ENCODE data around the gene LARP7. TPM values are rescaled to one million over a fixed set of nuclear protein-coding genes. Genes with fewer than 3 reads are reported as not detected.
"Not testable (repeated sequence)": the region's sequence is repeated elsewhere in the genome, so short reads cannot be mapped to it uniquely, and the experiment has no call there.

LARP7 gene
- total RNA-seq, 3 donors from 2014 or later (not counting 1 experiment from before 2014, with no cell fraction given): 45.7 to 55.4 (median 48.4) TPM

DNA sequence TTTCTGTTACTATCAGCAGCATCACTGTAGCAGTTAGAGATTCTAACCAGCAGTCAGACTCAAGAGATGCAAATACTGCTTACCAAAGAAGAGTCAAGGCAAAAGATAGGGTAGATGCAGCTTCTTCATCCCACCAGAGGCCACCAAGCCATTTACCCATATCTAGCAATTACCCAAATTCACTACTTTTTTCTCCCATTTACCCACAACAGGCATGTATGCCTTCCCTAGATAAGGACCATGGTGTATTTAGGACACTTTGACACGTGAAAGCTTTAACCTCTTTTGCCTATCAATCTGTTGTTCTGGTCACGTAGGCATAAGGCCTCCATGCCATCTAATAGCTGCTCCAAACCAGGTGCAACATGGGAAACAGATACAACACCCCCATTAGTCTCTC, 5.6 kb downstream of the LARP7 start:
- H3K36me3 Mint-ChIP-seq: peaks cover 9% of the 10 kb centered on the region
- ATAC-seq: no peak
- H3K9me3 ChIP-seq (ENCODE audit: control insufficient read depth, insufficient read depth, low read length): no peaks in the 10 kb centered on the region
- intact Hi-C loops (cut with micrococcal nuclease): no loop called here
- no peaks in the 10 kb centered on the region for H3K27me3 ChIP-seq (ENCODE audit: control insufficient read depth, insufficient read depth, low read length)
- H3K9me3 Mint-ChIP-seq: no peaks in the 10 kb centered on the region
- peaks cover 27 to 29% of the 10 kb centered on the region in 2 donors for H3K4me1 Mint-ChIP-seq
- 87% methylated on average over 2 of the region's 2 CpGs for WGBS (ENCODE audit: insufficient coverage)
- TF ChIP-seq, protein P1, sequence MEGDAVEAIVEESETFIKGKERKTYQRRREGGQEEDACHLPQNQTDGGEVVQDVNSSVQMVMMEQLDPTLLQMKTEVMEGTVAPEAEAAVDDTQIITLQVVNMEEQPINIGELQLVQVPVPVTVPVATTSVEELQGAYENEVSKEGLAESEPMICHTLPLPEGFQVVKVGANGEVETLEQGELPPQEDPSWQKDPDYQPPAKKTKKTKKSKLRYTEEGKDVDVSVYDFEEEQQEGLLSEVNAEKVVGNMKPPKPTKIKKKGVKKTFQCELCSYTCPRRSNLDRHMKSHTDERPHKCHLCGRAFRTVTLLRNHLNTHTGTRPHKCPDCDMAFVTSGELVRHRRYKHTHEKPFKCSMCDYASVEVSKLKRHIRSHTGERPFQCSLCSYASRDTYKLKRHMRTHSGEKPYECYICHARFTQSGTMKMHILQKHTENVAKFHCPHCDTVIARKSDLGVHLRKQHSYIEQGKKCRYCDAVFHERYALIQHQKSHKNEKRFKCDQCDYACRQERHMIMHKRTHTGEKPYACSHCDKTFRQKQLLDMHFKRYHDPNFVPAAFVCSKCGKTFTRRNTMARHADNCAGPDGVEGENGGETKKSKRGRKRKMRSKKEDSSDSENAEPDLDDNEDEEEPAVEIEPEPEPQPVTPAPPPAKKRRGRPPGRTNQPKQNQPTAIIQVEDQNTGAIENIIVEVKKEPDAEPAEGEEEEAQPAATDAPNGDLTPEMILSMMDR (IDR thresholded peaks at IDR 0.05): no peak
- H3K27me3 Mint-ChIP-seq (ENCODE audit: low read depth in 2 of 2): no peaks in the 10 kb centered on the region
- H3K4me1 ChIP-seq (ENCODE audit: control insufficient read depth, insufficient read depth, low read length): peaks cover 6% of the 10 kb centered on the region
- H3K27ac ChIP-seq (ENCODE audit: low read length): no peak overlapping the region
- H3K36me3 ChIP-seq (ENCODE audit: control insufficient read depth, insufficient read depth, low read length): peaks cover 29% of the 10 kb centered on the region
- H3K4me3 Mint-ChIP-seq: no peak overlapping the region
- H3K4me3 ChIP-seq (ENCODE audit: low read length): no peak overlapping the region
- no peak for DNase-seq
- peak overlapping the region in 1 of 2 donors; percentile 53 for H3K27ac Mint-ChIP-seq

DNA sequence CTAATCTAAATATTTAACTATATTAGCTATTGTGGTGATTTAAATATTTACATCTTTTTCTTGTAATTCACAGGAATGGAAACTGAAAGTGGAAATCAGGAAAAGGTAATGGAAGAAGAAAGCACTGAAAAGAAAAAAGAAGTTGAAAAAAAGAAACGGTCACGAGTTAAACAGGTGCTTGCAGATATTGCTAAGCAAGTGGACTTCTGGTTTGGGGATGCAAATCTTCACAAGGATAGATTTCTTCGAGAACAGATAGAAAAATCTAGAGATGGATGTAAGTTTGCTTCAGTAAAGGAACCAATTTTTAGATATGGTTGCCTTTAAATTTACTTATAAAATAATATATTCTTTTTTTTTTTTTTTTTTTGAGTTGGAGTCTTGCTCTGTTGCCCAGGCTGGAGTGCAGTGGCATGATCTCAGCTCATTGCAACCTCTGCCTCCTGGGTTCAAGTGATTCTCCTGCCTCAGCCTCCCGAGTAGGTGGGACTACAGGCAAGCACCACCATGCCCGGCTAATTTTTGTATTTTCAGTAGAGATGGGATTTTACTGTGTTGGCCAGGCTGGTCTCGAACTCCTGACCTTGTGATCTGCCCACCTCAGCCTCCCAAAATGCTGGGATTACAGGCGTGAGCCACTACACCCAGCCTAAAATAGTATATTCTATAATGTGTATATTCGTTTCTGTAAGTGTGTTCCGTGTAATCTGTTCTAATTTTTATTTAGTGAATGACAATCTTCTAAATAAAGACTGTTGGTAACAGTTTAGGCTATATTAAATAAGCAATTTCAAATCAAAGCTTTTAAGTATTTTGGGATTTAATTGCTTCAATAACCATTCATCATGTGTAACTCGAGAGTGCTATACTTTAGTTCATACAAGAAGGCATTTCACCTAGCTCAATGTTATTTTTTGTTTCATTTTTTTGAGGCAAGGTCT, 7.9 kb downstream of the LARP7 start:
- DNase-seq; ATAC-seq; H3K4me3 ChIP-seq (ENCODE audit: low read length); H3K27ac ChIP-seq (ENCODE audit: low read length); H3K4me1 ChIP-seq (ENCODE audit: control insufficient read depth, insufficient read depth, low read length); intact Hi-C loops (cut with micrococcal nuclease); H3K4me3 Mint-ChIP-seq; H3K9me3 Mint-ChIP-seq; H3K27me3 ChIP-seq (ENCODE audit: control insufficient read depth, insufficient read depth, low read length); H3K9me3 ChIP-seq (ENCODE audit: control insufficient read depth, insufficient read depth, low read length); H3K27me3 Mint-ChIP-seq (ENCODE audit: low read depth in 2 of 2); H3K36me3 Mint-ChIP-seq; H3K27ac Mint-ChIP-seq: not testable (repeated sequence)
- H3K4me1 Mint-ChIP-seq: peaks cover 21 to 29% of the 10 kb centered on the region in 2 donors
- 83% methylated on average over 5 of the region's 10 CpGs for WGBS (ENCODE audit: insufficient coverage)
- peaks cover 49% of the 10 kb centered on the region for H3K36me3 ChIP-seq (ENCODE audit: control insufficient read depth, insufficient read depth, low read length)

DNA sequence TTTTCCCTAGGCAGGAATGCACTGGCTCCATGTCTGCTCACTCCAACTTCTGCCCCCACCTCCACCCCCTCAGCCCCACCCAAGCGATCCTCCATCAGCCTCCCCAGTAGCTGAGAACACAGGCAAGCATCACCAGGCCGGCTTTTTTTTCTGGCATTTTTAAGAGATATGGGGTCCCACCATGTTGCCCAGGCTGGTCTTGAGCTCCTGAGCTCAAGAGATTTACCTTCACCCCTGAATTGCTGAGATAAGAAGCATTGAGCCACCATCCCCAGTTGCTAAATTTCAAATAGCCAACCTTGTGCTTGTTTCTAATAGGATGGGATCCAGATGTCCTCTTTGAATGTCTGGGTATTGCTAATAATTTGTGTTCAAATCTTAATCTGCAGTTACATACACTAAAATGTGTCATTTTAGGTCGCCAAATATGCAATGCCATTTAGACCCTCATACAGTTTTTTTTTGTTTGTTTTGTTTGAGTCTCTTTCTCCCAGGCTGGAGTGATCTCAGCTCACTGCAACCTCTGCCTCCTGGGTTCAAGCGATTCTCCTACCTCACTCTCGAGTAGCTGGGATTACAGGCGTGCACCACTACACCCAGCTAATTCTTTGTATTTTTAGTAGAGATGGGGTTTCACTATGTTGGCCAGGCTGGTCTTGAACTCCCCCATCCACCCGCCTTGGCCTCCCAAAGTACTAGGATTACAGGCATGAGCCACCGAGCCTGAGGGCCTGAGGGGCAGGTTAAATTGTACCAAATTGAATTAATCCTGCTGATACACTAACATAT, 8.8 kb downstream of the LARP7 start:
- Mint-ChIP-seq H3K36me3 (peaks cover 9% of the 10 kb centered on the region), H3K27ac (peak overlapping the region in 1 of 2 donors; percentile 13), H3K4me3 (no peak overlapping the region), H3K4me1 (peaks cover 21 to 25% of the 10 kb centered on the region in 2 donors), H3K27me3 (ENCODE audit: low read depth in 2 of 2) (no peaks in the 10 kb centered on the region), H3K9me3 (no peaks in the 10 kb centered on the region)
- Histone ChIP-seq H3K4me3 (ENCODE audit: low read length) (no peak overlapping the region), H3K27ac (ENCODE audit: low read length) (no peak overlapping the region), H3K36me3 (ENCODE audit: control insufficient read depth, insufficient read depth, low read length) (peaks cover 57% of the 10 kb centered on the region), H3K4me1 (ENCODE audit: control insufficient read depth, insufficient read depth, low read length) (no peaks in the 10 kb centered on the region), H3K27me3 (ENCODE audit: control insufficient read depth, insufficient read depth, low read length) (no peaks in the 10 kb centered on the region), H3K9me3 (ENCODE audit: control insufficient read depth, insufficient read depth, low read length) (no peaks in the 10 kb centered on the region)
- TF ChIP-seq, protein P1 (IDR thresholded peaks at IDR 0.05): no peak
- WGBS (ENCODE audit: insufficient coverage): 99% methylated on average over 3 of the region's 8 CpGs
- intact Hi-C loops (cut with micrococcal nuclease): no loop called here
- ATAC-seq (no peak), DNase-seq (no peak)
